Measurements from ENCODE around the gene NUDT3.

The NUDT3 gene

DNA sequence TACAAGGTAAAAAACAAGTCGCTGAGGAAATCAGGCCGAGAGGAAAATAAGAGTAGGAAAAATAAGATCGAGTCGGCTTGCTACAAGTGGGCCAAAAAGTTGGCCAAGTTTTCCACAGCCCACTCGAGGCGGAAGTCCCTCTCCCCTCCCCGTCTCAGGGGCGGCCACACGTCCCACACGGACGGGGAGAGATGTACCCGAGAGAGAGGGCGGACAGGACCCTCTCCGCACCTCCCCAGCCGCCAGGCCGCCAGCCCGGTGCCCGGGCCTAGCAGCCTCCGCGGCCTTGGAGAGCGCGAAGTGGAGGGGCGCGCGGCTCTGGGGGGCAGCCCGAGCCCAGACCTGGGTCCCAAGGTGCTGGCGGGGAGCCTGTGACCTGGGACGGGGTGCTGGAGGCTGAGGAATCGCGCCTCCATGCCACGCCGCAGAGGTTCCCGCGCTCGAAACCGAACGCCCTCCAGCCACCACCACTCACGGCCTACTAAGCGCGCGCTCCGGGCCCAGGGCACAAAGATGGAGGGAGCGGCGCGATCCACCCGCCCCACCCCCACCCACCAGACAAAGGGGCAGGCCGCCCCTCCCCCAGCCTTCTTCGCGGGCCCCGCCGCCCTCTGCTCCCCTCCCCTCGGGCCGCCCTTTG, 157.7 kb downstream of the NUDT3 start:
- no peak for DNase-seq (ENCODE audit: low spot score)
- Mint-ChIP-seq H3K27ac (peak overlapping the region; percentile 81), H3K4me1 (ENCODE audit: low read depth) (peaks cover 25% of the 10 kb centered on the region), H3K9me3 (no peaks in the 10 kb centered on the region), H3K4me3 (peak overlapping the region; percentile 34), H3K27me3 (ENCODE audit: low read depth) (no peaks in the 10 kb centered on the region), H3K36me3 (ENCODE audit: low read depth) (peaks cover 11% of the 10 kb centered on the region)

DNA sequence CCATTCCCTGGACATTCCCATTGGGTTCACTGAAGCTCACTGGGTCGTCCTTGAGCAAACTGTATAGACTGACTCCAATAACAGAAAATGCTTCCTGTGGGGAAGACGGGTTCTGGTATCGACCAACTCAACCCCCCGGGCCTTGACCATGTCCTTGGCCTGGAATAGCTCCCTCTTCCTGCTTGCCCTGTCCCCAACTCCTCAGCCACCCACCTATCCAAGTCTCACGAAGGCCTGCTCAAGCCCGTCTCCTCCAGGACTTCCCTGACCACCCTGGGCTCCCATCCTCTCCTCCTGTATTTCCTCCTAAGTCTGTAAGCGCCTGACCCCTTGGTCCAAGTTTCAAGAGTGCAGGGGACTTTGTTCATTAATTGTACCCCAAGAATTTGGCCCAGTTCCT, 158.6 kb downstream of the NUDT3 start:
- H3K27me3 Mint-ChIP-seq (ENCODE audit: low read depth): no peaks in the 10 kb centered on the region
- H3K4me1 Mint-ChIP-seq (ENCODE audit: low read depth): peaks cover 22% of the 10 kb centered on the region
- H3K36me3 Mint-ChIP-seq (ENCODE audit: low read depth): peaks cover 7% of the 10 kb centered on the region
- H3K9me3 Mint-ChIP-seq: no peaks in the 10 kb centered on the region
- H3K4me3 Mint-ChIP-seq: no peak overlapping the region
- no peak overlapping the region for H3K27ac Mint-ChIP-seq
- no peak for DNase-seq (ENCODE audit: low spot score)

DNA sequence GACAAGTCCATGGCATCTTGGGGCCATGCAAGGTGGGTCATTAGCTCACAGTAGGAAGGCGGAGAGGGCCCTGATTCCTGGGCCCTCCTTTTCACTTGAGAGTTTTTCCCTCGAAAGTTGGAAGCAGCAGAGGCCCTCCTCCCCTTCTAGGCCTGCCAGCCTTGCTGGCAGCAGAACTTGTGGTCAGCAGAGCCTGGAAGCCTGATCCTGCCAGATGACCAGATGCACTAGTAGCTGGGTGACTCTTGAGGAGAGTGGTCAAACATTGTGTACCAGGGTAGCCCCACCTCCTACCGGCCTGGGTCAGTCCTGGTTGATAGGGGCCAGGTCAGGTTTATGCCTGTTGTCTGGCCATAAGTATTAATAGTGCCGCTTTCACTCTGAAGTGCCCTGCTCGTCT, 159.6 kb downstream of the NUDT3 start:
- Mint-ChIP-seq H3K9me3 (no peaks in the 10 kb centered on the region), H3K27ac (no peak overlapping the region), H3K27me3 (ENCODE audit: low read depth) (no peaks in the 10 kb centered on the region), H3K4me1 (ENCODE audit: low read depth) (peaks cover 15% of the 10 kb centered on the region), H3K4me3 (no peak overlapping the region), H3K36me3 (ENCODE audit: low read depth) (no peaks in the 10 kb centered on the region)
- no peak for DNase-seq (ENCODE audit: low spot score)

DNA sequence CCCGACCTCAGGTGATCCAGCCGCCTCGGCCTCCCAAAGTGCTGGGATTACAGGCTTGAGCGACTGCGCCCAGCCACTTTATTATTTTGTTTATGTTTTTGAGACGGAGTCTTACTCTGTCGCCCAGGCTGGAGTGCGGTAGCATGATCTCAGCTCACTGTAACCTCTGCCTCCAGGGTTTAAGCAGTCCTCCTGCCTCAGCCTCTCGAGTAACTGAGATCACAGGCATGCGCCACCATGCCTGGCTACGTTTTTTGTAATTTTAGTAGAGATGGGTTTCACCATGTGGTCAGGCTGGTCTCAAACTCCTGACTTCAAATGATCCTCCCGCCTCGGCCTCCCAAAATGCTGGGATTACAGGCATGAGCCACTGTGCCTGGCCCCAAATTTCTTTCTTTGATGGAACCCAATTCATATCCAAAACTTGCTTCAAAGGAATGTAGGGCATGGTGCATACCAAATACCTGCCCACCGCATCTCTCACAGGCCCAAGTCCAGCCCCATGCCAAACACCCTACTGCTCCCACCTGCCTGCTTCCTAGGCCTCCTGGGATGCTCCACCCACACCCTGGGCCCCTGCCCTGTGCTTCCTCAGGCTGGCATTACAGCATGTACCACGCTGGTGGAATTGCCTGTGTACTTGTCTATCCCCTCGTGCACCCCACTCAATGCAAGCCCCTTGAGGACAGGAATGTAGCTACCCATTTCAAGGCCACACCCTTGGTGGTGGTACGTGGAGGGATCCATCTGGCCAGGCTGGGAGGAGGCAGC, 160.7 kb downstream of the NUDT3 start:
- no peak overlapping the region for H3K27ac Mint-ChIP-seq
- H3K9me3 Mint-ChIP-seq: no peaks in the 10 kb centered on the region
- H3K27me3 Mint-ChIP-seq (ENCODE audit: low read depth): no peaks in the 10 kb centered on the region
- H3K4me1 Mint-ChIP-seq (ENCODE audit: low read depth): peaks cover 25% of the 10 kb centered on the region
- H3K4me3 Mint-ChIP-seq: no peak overlapping the region
- no peaks in the 10 kb centered on the region for H3K36me3 Mint-ChIP-seq (ENCODE audit: low read depth)
- DNase-seq (ENCODE audit: low spot score): no peak

DNA sequence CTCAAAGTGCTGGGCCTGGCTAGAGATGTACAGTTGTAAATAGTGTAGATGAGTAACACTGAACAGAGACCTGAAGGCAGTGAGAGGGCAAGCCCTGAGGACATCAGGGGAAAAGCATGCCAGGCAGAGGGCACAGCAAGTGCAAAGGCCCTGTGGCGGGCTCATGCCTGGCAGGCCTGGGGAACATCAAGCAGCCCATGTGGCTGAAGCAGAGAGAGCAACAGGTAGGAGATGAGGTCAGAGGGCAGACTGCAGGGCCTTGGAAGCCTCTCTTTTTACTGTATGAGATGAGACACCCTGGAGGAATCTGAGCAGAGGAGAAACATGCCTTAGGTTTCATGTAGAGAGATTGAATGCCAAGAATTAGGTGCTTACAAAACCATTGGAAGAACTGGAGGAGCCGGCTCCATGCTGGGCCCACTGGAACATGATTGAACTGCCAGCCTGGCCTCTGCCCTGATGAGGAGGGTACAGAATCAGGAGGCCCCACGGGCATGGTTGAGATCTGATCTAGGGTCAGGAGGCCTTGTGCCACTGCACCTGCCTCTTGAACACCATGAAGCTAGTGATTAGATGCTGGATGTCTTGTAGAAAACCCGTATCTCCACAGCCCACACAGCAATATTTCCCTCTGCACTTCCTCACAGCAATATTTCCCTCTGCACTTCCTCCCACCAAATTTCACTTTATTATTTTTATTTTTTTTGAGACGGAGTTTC, 161.7 kb downstream of the NUDT3 start:
- Mint-ChIP-seq H3K27me3 (ENCODE audit: low read depth) (no peaks in the 10 kb centered on the region), H3K4me1 (ENCODE audit: low read depth) (peaks cover 23% of the 10 kb centered on the region), H3K27ac (no peak overlapping the region), H3K4me3 (no peak overlapping the region), H3K9me3 (no peaks in the 10 kb centered on the region), H3K36me3 (ENCODE audit: low read depth) (no peaks in the 10 kb centered on the region)
- DNase-seq (ENCODE audit: low spot score): no peak

DNA sequence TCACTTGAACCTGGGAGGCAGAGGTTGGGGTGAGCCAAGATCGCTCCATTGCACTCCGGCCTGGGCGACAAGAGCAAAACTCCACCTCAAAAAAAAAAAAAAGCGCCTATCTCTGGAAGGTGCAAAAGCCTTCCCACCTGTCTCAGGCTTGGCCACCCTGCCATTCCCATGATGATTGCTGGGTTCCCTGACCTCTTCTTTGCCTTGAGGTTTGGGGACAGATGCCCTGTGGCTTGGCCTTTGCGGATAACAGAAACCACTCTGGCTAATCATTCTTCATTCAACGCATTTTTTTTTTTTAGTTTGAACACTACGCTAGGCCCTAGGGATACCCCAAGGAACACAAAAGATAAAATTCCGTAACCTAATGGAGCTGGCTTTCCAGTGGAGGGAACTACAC, 162.6 kb downstream of the NUDT3 start:
- no peak overlapping the region for H3K4me3 Mint-ChIP-seq
- H3K4me1 Mint-ChIP-seq (ENCODE audit: low read depth): peaks cover 22% of the 10 kb centered on the region
- no peak for DNase-seq (ENCODE audit: low spot score)
- H3K27ac Mint-ChIP-seq: no peak overlapping the region
- no peaks in the 10 kb centered on the region for H3K27me3 Mint-ChIP-seq (ENCODE audit: low read depth)
- H3K36me3 Mint-ChIP-seq (ENCODE audit: low read depth): no peaks in the 10 kb centered on the region
- H3K9me3 Mint-ChIP-seq: no peaks in the 10 kb centered on the region
